DMS114 treated with DMSO at 0.1 percent for 48 hours (cell line): ENCODE results near the gene UHRF1.
"Not testable (repeated sequence)": the region's sequence is repeated elsewhere in the genome, so short reads cannot be mapped to it uniquely, and the experiment has no call there.

ENCODE experiments used
- DNase-seq: peaks from one replicate; lab custom pipeline; 2025; ENCODE audit not compliant: unreplicated experiment; lab: John Stamatoyannopoulos, UW

UHRF1 gene

GRCh38 chr19:4970558-4971423, 61.5 kb downstream of the UHRF1 start:
- no peak for DNase-seq

GRCh38 chr19:4971424-4971793, 62.1 kb downstream of the UHRF1 start:
- no peak for DNase-seq

DNA sequence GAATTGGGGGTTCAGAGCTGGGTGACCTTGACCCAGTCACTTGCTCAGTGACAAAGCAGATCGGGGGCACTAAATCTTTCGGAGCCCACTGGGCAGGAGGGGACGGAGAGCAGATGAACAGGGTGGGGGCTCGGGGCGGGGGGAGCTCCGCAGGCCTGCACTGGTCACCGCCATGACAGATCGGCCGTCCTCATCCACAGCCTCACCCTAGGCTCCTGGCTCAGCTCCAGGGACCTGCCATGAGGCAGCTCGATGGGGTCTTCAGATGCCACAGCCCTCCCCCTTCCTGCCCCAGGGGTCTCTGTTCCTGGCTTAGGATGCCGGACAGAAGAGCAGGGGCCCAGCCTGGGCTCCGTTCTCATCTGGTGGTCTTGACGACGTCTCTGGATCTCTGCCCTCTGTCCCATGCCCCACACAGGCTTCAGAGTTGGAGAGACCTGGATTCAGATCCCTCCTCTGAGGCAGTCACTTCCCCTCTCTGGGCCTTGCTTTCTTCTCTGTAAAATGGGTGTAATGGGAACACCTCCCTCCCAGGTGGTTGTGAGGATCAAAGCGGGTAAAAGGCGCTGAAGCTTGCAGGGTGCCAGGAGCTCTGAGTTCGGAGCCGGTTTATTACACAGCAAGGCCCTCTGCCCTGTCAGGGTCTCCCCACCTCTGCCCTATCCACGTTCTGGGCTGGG, 62.7 kb downstream of the UHRF1 start:
- no peak for DNase-seq

DNA sequence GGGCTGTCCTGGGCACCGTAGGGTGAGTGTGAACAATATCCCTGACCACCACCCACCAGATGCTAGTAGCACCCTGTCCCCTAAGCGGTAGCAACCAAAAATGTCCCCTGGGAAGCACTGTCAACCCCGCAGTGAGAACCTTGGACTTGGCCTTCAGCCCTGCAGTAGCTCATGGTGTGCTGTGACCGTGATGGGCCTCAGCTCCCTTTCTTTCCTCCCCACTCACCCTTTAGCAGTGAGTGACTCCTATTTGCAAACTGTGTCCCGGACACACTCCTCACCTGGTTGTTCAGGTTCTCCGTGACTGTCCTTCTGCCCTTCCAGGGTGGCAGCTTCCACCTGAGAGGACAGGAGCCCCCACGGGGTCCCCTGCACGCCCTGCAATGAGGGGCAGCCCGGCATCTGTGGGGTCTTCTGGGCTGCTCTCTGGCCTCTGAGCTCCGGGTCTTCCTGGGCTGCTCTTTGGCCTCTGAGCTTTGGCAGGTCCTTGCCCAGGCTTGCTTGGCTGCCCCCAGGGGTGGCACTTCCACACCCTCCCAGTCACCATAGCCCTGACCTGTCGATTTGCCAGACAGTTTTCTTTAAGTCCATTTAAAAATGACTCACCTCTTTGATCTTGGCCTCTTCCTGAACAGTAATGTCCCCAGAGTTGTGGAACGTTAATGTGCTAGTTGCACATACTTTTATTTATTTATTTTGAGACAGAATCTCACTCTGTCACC, 63.4 kb downstream of the UHRF1 start:
- no peak for DNase-seq

- DNase-seq, result no peak
Measured at GRCh38 chr19:4974880-4975469, 65.7 kb downstream of the UHRF1 start.

GRCh38 chr19:4975601-4976000, 66.3 kb downstream of the UHRF1 start:
- DNase-seq, result not testable (repeated sequence)

GRCh38 chr19:4976401-4977298, 67.3 kb downstream of the UHRF1 start:
- no peak for DNase-seq

DNA sequence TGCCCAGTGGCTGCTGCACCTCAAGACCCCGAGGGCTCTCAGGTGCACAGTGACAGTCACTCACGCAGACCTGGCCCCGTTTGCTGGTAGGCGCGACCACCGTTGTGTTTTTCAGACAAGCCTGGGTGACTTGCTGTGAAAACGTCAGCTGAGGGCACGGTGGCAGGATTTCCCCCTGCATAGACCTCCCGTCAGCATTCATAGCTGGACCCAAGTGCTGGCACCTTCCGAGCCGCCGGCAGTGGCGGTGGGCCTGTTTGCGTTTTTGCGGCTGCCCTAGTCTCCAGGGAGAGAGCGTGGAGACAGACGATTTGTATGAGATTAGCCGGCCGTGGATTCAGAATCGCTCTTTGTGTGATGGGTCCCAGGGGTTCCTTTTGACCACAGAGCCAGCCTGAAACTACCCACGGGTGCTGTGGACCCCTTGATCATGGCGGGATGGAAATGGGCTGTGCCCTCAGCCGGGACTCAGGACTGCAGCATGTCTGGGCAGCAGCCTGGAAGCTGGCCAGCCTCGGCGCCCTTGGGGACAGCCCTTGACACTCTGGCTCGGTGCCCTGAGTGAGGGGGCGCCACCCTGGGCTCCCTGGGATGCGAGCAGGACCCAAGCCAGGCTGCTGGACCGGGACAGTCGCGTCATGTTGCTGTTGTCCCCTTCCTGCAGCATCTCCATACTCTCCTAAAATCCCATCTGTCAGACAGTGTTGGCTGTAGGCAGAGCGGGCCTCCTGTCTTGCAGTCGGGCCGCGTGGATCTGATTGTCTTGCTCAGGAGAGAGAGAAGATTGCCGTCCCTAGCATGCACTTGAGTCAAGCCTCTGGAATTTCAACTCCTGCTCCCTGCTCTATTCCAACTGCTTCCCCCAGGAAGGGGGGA, 68.2 kb downstream of the UHRF1 start:
- no peak for DNase-seq

GRCh38 chr19:4979211-4979807, 70.0 kb downstream of the UHRF1 start:
- no peak for DNase-seq

DNA sequence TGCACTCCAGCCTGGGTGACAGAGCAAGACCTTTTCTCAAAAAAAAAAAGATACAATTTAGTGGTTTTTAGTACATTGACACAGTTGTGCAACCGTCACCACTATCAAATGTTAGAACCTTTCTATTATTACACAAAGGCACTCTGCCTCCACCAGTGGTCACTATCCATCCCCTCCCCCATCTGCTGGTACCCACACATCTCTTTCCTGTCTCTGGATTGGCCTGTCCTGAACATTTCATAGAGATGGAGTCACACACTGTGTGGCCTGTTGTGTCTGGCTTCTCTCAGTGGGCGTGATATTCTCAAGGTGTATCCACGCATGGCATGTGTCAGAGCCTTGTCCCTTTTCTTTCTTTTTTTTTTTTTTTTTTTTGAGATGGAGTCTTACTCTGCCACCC, 70.8 kb downstream of the UHRF1 start:
- DNase-seq, result no peak

GRCh38 chr19:4980838-4981680, 71.8 kb downstream of the UHRF1 start:
- no peak for DNase-seq

DNA sequence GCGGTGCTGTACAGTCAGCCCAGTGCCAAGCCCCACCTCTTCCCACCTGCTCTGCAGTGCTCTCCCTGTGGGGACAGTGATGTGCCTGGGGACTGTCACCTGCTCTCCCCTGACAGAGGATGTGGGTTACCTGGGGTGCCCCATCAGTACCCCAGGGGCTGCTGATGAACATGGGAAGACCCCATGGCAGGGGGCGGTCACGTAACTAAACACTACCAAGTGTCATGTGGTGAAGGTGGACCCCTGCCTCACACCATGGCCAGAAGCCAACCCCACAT, 72.3 kb downstream of the UHRF1 start:
- no peak for DNase-seq

- no peak for DNase-seq
Measured at GRCh38 chr19:4983346-4984105, 74.2 kb downstream of the UHRF1 start.

GRCh38 chr19:4984106-4984380, 74.7 kb downstream of the UHRF1 start:
- no peak for DNase-seq

- no peak for DNase-seq
Measured at GRCh38 chr19:4984438-4984990, 75.2 kb downstream of the UHRF1 start.

DNA sequence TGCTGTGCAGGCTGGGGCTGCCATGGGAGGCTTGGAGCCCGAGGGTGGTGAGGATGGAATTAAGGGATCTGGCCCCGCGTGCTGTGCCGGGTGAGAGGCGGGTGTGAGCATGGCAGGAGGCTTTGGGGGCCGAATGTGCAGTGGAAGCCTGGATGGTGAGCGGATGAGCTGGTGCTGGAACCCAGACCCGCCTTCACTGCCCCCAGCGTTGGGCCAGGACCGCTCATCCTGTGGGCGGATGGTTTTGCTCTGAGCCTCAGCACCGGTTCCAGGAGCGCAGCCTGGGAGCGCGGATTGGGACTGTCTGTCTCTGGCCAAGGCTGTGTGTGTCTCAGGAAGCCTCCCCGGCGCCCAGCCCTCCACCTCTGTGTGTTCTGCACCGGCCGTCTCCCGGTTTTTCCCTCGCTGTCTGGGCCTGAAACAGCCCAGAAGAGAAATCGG, 76.3 kb downstream of the UHRF1 start:
- DNase-seq, result no peak

- DNase-seq, result no peak
Measured at GRCh38 chr19:4986056-4986455, 76.8 kb downstream of the UHRF1 start.

DNA sequence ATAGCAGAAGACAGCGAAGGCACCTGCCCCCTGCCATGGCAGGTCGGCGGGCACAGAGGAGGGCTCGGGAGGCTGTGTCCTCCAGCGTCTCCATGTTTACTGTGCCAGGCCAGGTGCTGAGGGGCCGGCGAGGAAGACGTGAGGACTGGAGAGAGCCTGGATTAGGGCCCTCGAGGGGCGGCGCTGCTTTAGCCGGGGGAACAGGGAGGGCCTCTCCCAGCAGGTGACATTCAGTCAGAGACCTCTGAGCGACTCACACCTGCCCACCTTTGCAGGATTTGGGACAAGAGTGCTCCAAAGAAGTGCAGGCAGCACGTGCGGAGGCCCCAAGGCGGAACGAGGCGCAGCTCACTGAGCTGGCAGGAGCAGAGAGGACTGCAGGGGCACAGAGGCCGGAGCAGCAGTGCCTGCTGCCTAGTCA, 77.2 kb downstream of the UHRF1 start:
- no peak for DNase-seq
